ENCODE results near the gene SLC52A3.
"Not testable (repeated sequence)": the region's sequence is repeated elsewhere in the genome, so short reads cannot be mapped to it uniquely, and the experiment has no call there.

Gene SLC52A3

DNA sequence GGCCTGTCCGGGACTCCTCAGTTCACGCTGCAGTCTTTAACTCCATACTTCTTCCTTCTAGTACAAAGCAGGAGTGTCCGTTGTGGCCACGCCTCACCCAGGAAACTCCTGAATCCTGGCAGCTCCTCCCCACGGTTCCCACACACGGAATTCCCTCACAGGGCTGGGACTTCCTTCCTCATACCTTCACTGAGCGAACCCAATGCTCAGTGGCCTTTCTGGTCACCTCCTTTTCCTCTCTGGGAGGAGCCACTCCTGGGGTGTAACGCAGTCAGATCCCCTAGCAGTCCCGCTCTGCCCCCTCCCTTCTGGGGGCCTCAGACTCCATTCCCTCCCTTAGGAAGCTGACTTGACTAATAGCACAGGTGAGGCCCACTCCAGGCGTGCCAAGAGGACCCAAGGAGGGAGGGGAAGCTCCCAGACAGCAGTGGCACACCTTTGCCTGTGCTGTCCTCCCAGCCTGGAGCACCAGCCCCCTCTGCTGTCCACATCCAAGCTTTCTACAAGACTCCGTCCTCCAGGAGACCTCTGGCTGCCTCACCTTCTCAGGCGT lies at the start of gene SLC52A3:
SLC52A3 (minus strand) TSS at position 75 of the 553 bp plus-strand sequence. CDS start 2,726 bp downstream, outside the sequence.
- no peak for DNase-seq (ENCODE audit: low read depth in 2 of 2)
- H3K4me3 ChIP-seq (replicated peaks in 1 of 2; ENCODE audit: low read depth in 2 of 2, low read length in 2 of 2): no peak within 1 kb of the TSS
- TF ChIP-seq, protein P1, sequence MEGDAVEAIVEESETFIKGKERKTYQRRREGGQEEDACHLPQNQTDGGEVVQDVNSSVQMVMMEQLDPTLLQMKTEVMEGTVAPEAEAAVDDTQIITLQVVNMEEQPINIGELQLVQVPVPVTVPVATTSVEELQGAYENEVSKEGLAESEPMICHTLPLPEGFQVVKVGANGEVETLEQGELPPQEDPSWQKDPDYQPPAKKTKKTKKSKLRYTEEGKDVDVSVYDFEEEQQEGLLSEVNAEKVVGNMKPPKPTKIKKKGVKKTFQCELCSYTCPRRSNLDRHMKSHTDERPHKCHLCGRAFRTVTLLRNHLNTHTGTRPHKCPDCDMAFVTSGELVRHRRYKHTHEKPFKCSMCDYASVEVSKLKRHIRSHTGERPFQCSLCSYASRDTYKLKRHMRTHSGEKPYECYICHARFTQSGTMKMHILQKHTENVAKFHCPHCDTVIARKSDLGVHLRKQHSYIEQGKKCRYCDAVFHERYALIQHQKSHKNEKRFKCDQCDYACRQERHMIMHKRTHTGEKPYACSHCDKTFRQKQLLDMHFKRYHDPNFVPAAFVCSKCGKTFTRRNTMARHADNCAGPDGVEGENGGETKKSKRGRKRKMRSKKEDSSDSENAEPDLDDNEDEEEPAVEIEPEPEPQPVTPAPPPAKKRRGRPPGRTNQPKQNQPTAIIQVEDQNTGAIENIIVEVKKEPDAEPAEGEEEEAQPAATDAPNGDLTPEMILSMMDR (IDR thresholded peaks at IDR 0.05; ENCODE audit: low read depth, low read length): peak; percentile 15

DNA sequence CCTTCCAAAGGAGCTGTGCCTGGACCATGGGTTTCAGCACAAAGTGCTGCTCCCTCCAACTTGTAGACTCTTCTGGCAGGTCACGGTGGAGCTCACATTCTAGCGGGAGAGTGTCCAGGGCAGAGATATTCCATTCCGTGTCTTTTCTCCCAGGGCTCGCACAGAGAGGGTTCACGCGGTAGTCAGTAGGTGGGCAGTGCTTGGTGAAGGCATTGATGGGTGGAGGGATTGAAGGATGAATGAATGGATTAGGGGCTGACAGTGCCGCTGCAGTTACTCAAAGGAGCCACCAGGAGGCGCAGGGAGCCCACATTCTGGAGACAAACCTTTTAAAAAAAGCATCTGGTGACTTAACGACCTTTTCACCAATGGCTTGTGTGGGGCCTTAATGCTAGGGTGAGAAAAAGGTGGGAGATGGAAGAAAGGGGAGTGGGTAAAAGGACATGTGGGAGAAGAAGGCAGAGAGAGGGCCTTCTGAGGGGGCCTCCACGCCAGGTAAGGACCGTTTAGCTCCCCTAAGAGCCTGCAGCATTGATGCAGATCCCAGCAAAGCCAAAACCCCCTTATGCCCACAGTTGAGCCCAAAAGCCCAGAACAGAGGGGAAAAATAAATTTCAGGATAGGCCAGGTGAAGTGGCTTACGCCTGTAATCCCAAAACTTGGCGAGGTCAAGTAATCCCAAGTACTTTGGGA lies 47.8 kb upstream of the SLC52A3 start:
- H3K4me3 ChIP-seq (replicated peaks in 1 of 2; ENCODE audit: low read depth in 2 of 2, low read length in 2 of 2): no peak overlapping the region
- TF ChIP-seq, protein P1 (IDR thresholded peaks at IDR 0.05; ENCODE audit: low read depth, low read length): peak; percentile 99
- DNase-seq (ENCODE audit: low read depth in 2 of 2): peak; percentile 61 to 63

DNA sequence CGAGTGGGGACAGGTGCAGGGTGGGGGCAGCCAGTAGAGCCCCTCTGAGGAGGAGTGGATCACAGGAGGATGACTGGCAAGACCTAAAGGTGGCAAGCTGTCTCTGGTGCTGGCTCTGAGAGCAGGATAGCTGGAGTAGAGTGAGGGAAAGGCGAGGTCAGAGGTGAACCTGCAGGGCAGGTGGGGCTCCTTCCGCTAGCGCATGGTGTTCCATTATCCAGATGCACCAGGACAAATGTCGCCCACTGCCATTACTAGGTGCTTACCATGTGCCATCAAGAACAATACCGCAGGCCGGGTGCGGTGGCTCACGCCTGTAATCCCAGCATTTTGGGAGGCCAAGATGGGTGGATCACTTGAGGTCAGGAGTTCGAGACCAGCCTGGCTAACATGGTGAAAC lies 46.9 kb upstream of the SLC52A3 start:
- H3K4me3 ChIP-seq (replicated peaks in 1 of 2; ENCODE audit: low read depth in 2 of 2, low read length in 2 of 2): no peak overlapping the region
- no peak for DNase-seq (ENCODE audit: low read depth in 2 of 2)
- TF ChIP-seq, protein P1 (IDR thresholded peaks at IDR 0.05; ENCODE audit: low read depth, low read length): no peak

DNA sequence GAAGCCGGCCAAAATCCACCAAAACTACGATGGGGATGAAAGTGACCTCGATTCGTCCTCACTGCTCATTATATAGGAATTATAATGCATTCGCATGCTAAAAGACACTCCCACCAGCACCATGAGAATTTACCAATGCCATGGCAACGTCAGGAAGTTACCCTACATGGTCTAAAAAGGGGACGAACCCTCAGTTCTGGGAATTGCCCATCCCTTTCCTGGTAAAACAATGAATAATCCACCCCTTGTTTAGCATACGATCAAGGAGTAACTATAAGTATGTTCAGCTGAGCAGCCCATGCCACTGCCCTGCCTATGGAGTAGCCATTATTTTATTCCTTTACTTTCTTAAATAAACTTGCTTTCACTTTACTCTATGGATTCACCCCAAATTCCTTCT lies 45.1 kb upstream of the SLC52A3 start:
- peak in 1 of 2 donors; percentile 24 for DNase-seq (ENCODE audit: low read depth in 2 of 2)
- no peak overlapping the region for H3K4me3 ChIP-seq (replicated peaks in 1 of 2; ENCODE audit: low read depth in 2 of 2, low read length in 2 of 2)
- TF ChIP-seq, protein P1 (IDR thresholded peaks at IDR 0.05; ENCODE audit: low read depth, low read length): no peak

DNA sequence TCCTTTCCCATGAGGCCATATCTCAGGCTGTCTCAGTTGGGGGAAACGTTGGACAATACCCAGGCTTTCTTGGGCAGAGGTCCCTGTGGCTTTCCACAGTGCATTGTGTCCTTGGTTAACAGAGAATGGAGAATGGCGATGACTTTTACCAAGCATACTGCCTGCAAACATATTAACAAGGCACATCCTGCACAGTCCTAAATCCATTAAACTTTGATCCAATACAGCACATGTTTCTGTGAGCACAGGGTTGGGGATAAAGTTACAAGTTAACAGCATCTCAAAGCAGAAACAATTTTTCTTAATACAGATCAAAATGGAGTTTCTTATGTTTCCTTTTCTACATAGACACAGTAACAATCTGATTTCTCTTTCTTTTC lies 44.1 kb upstream of the SLC52A3 start:
- H3K4me3 ChIP-seq (replicated peaks in 1 of 2; ENCODE audit: low read depth in 2 of 2, low read length in 2 of 2); DNase-seq (ENCODE audit: low read depth in 2 of 2): not testable (repeated sequence)

DNA sequence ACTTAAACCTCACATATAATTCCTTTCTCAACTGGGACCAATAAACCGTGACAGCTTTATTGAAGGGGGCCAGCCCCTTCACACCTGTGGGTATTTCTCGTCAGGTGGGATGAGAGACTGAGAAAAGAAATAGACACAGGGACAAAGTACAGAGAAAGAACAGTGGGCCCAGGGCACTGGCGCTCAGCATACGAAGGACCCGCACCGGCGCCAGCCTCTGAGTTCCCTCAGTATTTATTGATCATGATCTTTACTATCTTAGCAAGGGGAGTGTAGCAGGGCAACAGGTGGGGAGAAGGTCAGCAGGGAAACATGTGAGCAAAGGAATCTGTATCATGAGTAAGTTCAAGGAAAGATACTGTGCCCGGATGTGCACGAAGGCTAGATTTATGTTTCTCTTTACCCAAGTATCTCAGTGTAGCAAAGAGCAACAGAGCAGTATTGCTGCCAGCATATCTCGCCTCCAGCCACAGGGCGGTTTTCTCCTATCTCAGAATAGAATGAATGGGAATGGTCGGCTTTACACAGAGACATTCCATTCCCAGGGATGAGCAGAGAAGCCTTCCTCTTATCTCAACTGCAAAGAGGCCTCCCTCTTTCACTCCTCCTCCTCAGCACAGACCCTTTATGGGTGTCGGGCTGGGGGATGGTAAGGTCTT lies 43.6 kb upstream of the SLC52A3 start:
- H3K4me3 ChIP-seq (replicated peaks in 1 of 2; ENCODE audit: low read depth in 2 of 2, low read length in 2 of 2): not testable (repeated sequence)

DNA sequence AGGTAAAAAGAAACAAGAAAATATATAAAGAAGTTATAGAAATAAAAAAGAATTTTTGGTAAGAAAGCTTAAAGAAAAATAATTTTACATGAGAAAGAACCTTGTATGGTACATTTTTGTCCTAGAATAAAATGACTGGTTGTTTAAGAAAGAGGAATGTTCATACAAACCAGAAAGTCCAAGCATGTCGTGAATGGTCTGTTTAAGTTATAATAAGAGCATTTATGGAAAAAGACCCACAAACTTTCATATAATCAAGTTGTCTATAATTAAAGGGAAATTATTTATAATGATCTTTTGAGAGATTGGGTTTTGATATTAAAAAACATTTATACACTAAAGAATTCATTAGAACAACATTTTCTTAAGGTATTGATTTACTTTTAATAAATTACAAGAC lies 37.4 kb upstream of the SLC52A3 start:
- DNase-seq (ENCODE audit: low read depth in 2 of 2): peak in 1 of 2 donors; percentile 41
- TF ChIP-seq, protein P1 (IDR thresholded peaks at IDR 0.05; ENCODE audit: low read depth, low read length): no peak
- H3K4me3 ChIP-seq (replicated peaks in 1 of 2; ENCODE audit: low read depth in 2 of 2, low read length in 2 of 2): no peak overlapping the region

More for the DNA sequence above, 43.6 kb upstream of the SLC52A3 start:
- not testable (repeated sequence) for DNase-seq (ENCODE audit: low read depth in 2 of 2)

All from cardiac fibroblast (primary cell).